K562 (cell line): Measurements from ENCODE around the gene ITPRIPL2. TPM values are rescaled to one million over a fixed set of nuclear protein-coding genes. Genes with fewer than 3 reads are reported as not detected.

Source experiments
- ATAC-seq: fragments of 200-7000 bp; cut with Tn5 transposase; 3 replicates; pipeline ENCODE4 v1.9.1; 2020; ENCODE audit warnings: moderate library complexity
- BruUV-seq: library from RNA; stranded (reverse); fragments of 400-500 nt; replicated peaks from 2 replicates; lab custom pipeline; 2021; lab: Mats Ljungman, UMichigan
- CTCF ChIA-PET: fragments of 300-600 bp; formaldehyde crosslinking; extraction: SDS; loops from one replicate; lab custom pipeline; 2021; ENCODE audit warnings: low intra/inter-chr PET ratio; lab: Yijun Ruan, JAX
- POLR2A ChIA-PET: fragments of 300-600, 350-650 bp; sonication (Branson Sonifier 250); formaldehyde crosslinking; extraction: SDS; loops from one replicate; lab custom pipeline; 2021; ENCODE audit warnings: antibody characterized with exemption, inconsistent platforms; lab: Yijun Ruan, JAX
- DNase-seq, 4 experiments: peaks; one replicate each; pipeline versions ENCODE4 v3.0.0 to v3.0.0-alpha.2; 2011 to 2018; ENCODE audit warnings: low spot score in 3 of 4, mixed read lengths in 3 of 4; ENCODE audit errors: extremely low read depth in 1 of 4
- FAIRE-seq: peaks from 2 replicates; lab custom pipeline; 2011; peaks lifted over from hg19 to GRCh38; lab: Jason Lieb, UNC
- H2AFZ ChIP-seq: 2 replicates; pipeline ENCODE4 v1.6.0; 2011; ENCODE audit warnings: low read depth, low read length, control low read depth, inconsistent platforms
- H3K27ac ChIP-seq: fragments of 200-600 bp; 3 replicates; pipeline ENCODE4 v1.8.0; 2011; ENCODE audit warnings: low read depth, mild to moderate bottlenecking, control low read depth, inconsistent platforms, low read length, moderate library complexity, mixed read lengths; ENCODE audit errors: extremely low read depth
- H3K27me3 ChIP-seq, 2 experiments: fragments of 300-600 bp in 1 of 2; 2 replicates in 1 of 2; 3 replicates in 1 of 2; pipeline versions ENCODE4 v1.6.0 to v1.8.0; 2011; ENCODE audit warnings: inconsistent platforms in 2 of 2, low read length in 2 of 2, mild to moderate bottlenecking in 1 of 2, mixed read lengths in 1 of 2, moderate library complexity in 1 of 2; ENCODE audit not compliant: control insufficient read depth in 2 of 2, insufficient read depth in 2 of 2
- H3K36me3 ChIP-seq: fragments of 300-600 bp; 3 replicates; pipeline ENCODE4 v1.8.0; 2011; ENCODE audit warnings: mild to moderate bottlenecking, low read length, inconsistent platforms; ENCODE audit not compliant: control insufficient read depth, insufficient read depth
- H3K4me1 ChIP-seq, 2 experiments: fragments of 200-600 bp in 1 of 2; replicated peaks in 1 of 2; 2 replicates in 1 of 2; 3 replicates in 1 of 2; pipeline versions ENCODE4 v1.5.1 to v1.8.0; 2011; ENCODE audit warnings: inconsistent platforms in 2 of 2, low read length in 2 of 2, mild to moderate bottlenecking in 1 of 2, mixed read lengths in 1 of 2, moderate library complexity in 1 of 2; ENCODE audit not compliant: control insufficient read depth in 2 of 2, insufficient read depth in 2 of 2
- H3K4me2 ChIP-seq: 2 replicates; pipeline ENCODE4 v1.6.1; 2011; ENCODE audit warnings: low read length, control low read depth, inconsistent platforms, mixed read lengths; ENCODE audit not compliant: insufficient read depth
- H3K4me3 ChIP-seq: fragments of 200-600 bp; sonication (generic), shearing (Covaris generic); 2 replicates; pipeline ENCODE4 v1.5.1; 2016; ENCODE audit warnings: control low read depth, inconsistent platforms
- H3K79me2 ChIP-seq: fragments of 200-600 bp; 3 replicates; pipeline ENCODE4 v1.8.0; 2011; ENCODE audit warnings: low read length, inconsistent platforms; ENCODE audit not compliant: control insufficient read depth, insufficient read depth
- H3K9ac ChIP-seq, 2 experiments: 2 replicates each; pipeline versions ENCODE4 v1.6.0 to v1.6.1; 2011; ENCODE audit warnings: low read depth in 2 of 2, low read length in 2 of 2, control low read depth in 1 of 2, inconsistent platforms in 1 of 2, mild to moderate bottlenecking in 1 of 2, mixed read lengths in 1 of 2; ENCODE audit not compliant: insufficient read depth in 1 of 2
- H3K9me1 ChIP-seq: one replicate; pipeline ENCODE4 v1.6.0; 2011; ENCODE audit warnings: inconsistent platforms, mild to moderate bottlenecking, low read length, moderate library complexity; ENCODE audit not compliant: control insufficient read depth, insufficient read depth
- H3K9me3 ChIP-seq: replicated peaks from 2 replicates; pipeline ENCODE4 v1.5.1; 2011; ENCODE audit warnings: low read depth, low read length, inconsistent platforms; ENCODE audit not compliant: control insufficient read depth, insufficient read depth
- H4K20me1 ChIP-seq: replicated peaks from 2 replicates; pipeline ENCODE4 v1.6.1; 2011; ENCODE audit warnings: low read length, inconsistent platforms, mixed read lengths; ENCODE audit not compliant: control insufficient read depth, insufficient read depth
- CXXC5 ChIP-seq: fragments of 250-450 bp; sonication (Bioruptor Pico); IDR thresholded peaks from 2 replicates; pipeline ENCODE4 v1.8.0; 2022; ENCODE audit warnings: inconsistent platforms, mild to moderate bottlenecking, moderate library complexity
- SPI1 ChIP-seq: IDR thresholded peaks from 2 replicates; pipeline ENCODE4 v1.6.1; 2011; ENCODE audit warnings: low read depth, low read length, control low read depth, borderline replicate concordance
- ZNF146 ChIP-seq: IDR thresholded peaks from one replicate; pipeline ENCODE4 v1.6.1; 2018; ENCODE audit warnings: missing compliant biosample characterization; ENCODE audit not compliant: unreplicated experiment
- ZNF316 ChIP-seq: fragments of 450-650 bp; IDR thresholded peaks from 2 replicates; pipeline ENCODE4 v1.6.1; 2016
- ZZZ3 ChIP-seq: fragments of 450-650 bp; IDR thresholded peaks from 2 replicates; pipeline ENCODE4 v1.6.1; 2016; ENCODE audit warnings: antibody characterized with exemption, mild to moderate bottlenecking, moderate library complexity
- WGBS: fragments of 100-300 bp; shearing (Covaris generic); methylation state at CpG from one replicate; pipeline ENCODE4 v1.1.6; 2016; ENCODE audit warnings: low coverage, mixed read lengths; ENCODE audit not compliant: insufficient coverage; ENCODE audit errors: missing lambda C conversion rate; 5-methylcytosine and 5-hydroxymethylcytosine counted together
- in situ Hi-C: fragments of 300-500 bp; cut with MboI; formaldehyde crosslinking; loops from 4 replicates; pipeline ENCODE4 v1.15.0; 2018; ENCODE audit warnings: inconsistent platforms, mixed read lengths
- intact Hi-C: fragments of 100-400 bp; cut with micrococcal nuclease; formaldehyde crosslinking; loops from 2 replicates; pipeline ENCODE4 v1.14.2; 2022
- polyA plus RNA-seq, 8 experiments: library from polyadenylated mRNA; depleted of rRNA in 4 of 8; stranded (reverse) in 5 of 8; unstranded in 3 of 8; fragments of >200 nt; fragmentation: Nextera tagmentation in 2 of 8; fragmentation: Illumina TruSeq in 1 of 8; extraction: Ambion mirVana in 2 of 8; extraction: Trizol in 1 of 8; gene quantifications; 2 replicates each; pipeline versions ENCODE4 v1.2.1 to v1.2.3, GENCODE V29; 2011 to 2014; ENCODE audit warnings: inconsistent platforms in 1 of 8, missing spikeins in 1 of 8
- total RNA-seq, 7 experiments: library from RNA; depleted of rRNA in 6 of 7; stranded (reverse); fragments of >200 nt in 6 of 7; fragmentation: Illumina TruSeq in 2 of 7; extraction: Trizol in 2 of 7; gene quantifications; 2 replicates each; pipeline versions ENCODE4 v1.2.1 to v1.2.3, GENCODE V29; 2011 to 2021; ENCODE audit warnings: low replicate concordance in 1 of 7
- TF ChIP-seq, protein P1 (sequence below): fragments of 250-450 bp; sonication (Bioruptor Pico); IDR thresholded peaks from 2 replicates; pipeline ENCODE4 v1.5.0; 2021; ENCODE audit warnings: mild to moderate bottlenecking, borderline replicate concordance

Gene ITPRIPL2
- total and polyA plus RNA-seq, 9 of the 15 experiments (the other 6 are each of a cell fraction or from before 2014, with no cell fraction given), result 0.04 to 2.2 (median 0.58) TPM

DNA sequence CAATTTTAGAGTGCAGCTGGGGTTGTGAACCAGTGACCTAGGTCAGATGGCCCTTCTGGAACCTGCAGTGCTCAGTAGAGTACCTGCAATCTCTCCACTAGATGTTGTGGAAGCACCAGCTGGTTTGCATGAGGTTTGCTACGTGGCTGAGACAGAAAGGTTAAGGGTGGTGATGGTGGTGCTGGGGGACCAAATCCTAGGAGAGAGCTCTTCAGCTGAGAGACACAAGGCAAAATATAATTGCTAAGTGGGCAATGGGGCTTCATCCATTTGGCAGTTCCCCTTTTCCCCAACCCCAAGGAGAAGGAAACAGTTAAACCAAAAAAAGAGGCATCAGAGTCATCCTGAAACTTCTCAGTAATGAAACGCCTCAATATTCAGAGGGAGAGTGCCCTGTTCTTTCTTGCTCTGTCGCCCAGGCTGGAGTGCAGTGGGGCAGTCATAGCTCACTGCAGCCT, 13.9 kb downstream of the ITPRIPL2 start:
- Histone ChIP-seq H3K9ac (no peak overlapping the region), H3K79me2 (no peaks in the 10 kb centered on the region), H3K36me3 (no peaks in the 10 kb centered on the region), H3K27ac (no peak overlapping the region), H3K9me1 (no peaks in the 10 kb centered on the region), H3K4me1 (peaks cover 7 to 18% of the 10 kb centered on the region in 2 experiments; a peak in 4 of 5 replicates), H3K4me2 (no peak overlapping the region), H2AFZ (no peak overlapping the region), H3K9me3 (0 out of 2 replicates have a peak, but pooled peaks cover 3% of the 10 kb centered on the region), H3K27me3 (no peaks in the 10 kb centered on the region), H4K20me1 (no peaks in the 10 kb centered on the region), H3K4me3 (no peak overlapping the region)
- WGBS, result 0% methylated on average over 3 of the region's 3 CpGs
- ATAC-seq (no peak), FAIRE-seq (no peak), DNase-seq (no peak)
- no TSS peak for BruUV-seq
- CTCF ChIA-PET, result no interaction called here
- in situ Hi-C loops, result no loop called here
- intact Hi-C loops, result no loop called here
- POLR2A ChIA-PET, result interaction anchor here (0.7 to 1.0 kb wide), 2 partner anchors 11 to 15 kb away, joined by 3 read pairs; no protein-coding TSS in a partner anchor
- TF ChIP-seq SPI1, result peak; percentile 69; the same call in 1 of the 2 replicates
- no peak for TF ChIP-seq CXXC5

DNA sequence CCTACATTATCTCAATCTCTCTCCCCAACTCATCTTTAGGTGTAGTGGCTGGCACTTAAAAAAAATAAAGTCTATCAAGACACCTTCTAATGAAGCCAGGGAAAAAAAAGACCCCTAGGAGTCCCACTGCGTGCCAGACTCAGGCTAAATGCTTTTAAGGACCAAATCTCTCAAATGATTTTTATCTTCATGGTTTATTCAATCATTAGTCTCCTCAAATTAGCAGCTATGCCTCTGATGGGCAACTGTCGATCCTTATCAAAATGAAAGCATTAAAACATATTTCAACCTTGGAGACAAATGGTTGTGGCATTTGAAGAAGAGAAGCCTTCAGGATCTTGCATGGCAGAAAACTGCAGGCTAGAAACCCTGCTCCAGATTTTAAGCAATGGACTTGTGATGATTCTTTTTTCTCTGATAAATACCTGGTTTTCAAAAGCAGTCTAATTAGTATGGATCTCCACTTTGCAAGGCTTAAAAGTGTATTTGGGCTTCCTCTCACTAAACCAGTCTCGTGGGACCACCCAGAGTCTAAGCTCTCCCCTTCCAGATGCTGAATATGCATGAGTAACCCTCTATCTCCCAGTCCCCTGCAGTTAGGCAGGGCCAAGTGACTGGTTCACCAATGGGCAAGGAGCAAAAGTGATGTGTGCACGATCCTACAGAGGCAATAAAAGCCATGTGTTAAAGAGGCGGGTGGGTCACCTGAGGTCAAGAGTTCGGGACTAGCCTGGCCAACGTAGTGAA, 14.9 kb downstream of the ITPRIPL2 start:
- FAIRE-seq (no peak), DNase-seq (no peak), ATAC-seq (no peak)
- H3K79me2 ChIP-seq, result no peaks in the 10 kb centered on the region
- H3K27ac ChIP-seq, result no peak overlapping the region
- H3K9ac ChIP-seq, result no peak overlapping the region
- no TSS peak for BruUV-seq
- in situ Hi-C loops (no loop called here), intact Hi-C loops (no loop called here)
- no peak overlapping the region for H3K4me2 ChIP-seq
- H3K9me3 ChIP-seq, result 0 out of 2 replicates have a peak, but pooled peaks cover 3% of the 10 kb centered on the region
- POLR2A ChIA-PET, result interaction anchor here (1.2 to 2.6 kb wide), 2 partner anchors 10 kb away, joined by 3 to 18 read pairs; no protein-coding TSS in a partner anchor
- no peaks in the 10 kb centered on the region for H3K36me3 ChIP-seq
- H3K27me3 ChIP-seq, result no peaks in the 10 kb centered on the region
- 26% methylated on average over 7 of the region's 7 CpGs for WGBS
- no peaks in the 10 kb centered on the region for H3K9me1 ChIP-seq
- CTCF ChIA-PET, result no interaction called here
- no peak overlapping the region for H2AFZ ChIP-seq
- H3K4me1 ChIP-seq, result peaks cover 7 to 18% of the 10 kb centered on the region in 2 experiments; a peak in 4 of 5 replicates
- H3K4me3 ChIP-seq, result no peak overlapping the region
- H4K20me1 ChIP-seq, result no peaks in the 10 kb centered on the region
- TF ChIP-seq ZZZ3 (no peak), ZNF146 (CRISPR knock-in tag) (no peak), ZNF316 (no peak)
- TF ChIP-seq, protein P1, sequence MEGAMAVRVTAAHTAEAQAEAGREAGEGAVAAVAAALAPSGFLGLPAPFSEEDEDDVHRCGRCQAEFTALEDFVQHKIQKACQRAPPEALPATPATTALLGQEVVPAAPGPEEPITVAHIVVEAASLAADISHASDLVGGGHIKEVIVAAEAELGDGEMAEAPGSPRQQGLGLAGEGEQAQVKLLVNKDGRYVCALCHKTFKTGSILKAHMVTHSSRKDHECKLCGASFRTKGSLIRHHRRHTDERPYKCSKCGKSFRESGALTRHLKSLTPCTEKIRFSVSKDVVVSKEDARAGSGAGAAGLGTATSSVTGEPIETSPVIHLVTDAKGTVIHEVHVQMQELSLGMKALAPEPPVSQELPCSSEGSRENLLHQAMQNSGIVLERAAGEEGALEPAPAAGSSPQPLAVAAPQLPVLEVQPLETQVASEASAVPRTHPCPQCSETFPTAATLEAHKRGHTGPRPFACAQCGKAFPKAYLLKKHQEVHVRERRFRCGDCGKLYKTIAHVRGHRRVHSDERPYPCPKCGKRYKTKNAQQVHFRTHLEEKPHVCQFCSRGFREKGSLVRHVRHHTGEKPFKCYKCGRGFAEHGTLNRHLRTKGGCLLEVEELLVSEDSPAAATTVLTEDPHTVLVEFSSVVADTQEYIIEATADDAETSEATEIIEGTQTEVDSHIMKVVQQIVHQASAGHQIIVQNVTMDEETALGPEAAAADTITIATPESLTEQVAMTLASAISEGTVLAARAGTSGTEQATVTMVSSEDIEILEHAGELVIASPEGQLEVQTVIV (CRISPR knock-in tag), result no peak
